Heart left ventricle (tissue), 13 donors: Measurements from ENCODE around the gene CA9.

Experiments
- CTCF ChIP-seq, 12 donors: fragments of 200-600 bp; sonication (generic) in 4 of 12; IDR thresholded peaks; one replicate each; pipeline versions ENCODE4 v1.5.0 to v1.8.0; 2018 to 2022; ENCODE audit warnings: antibody characterized with exemption in 12 of 12, mild to moderate bottlenecking in 5 of 12
- POLR2A ChIP-seq, 2 donors: fragments of 450-650 bp; IDR thresholded peaks; one replicate each; pipeline ENCODE4 v1.6.1; 2017; ENCODE audit warnings: antibody characterized with exemption in 2 of 2, mild to moderate bottlenecking in 2 of 2, moderate library complexity in 2 of 2
- donor health status: ischemic (EF 13 %, LVEDD 7.1; RV severe dilation, severe dysfunction).
- donor health status: DM: no; HTN: yes; CAD: no.
- donor health status: DM: no; HTN: no; CAD: no.
- donor health status: ischemic (EF 25% LVEDD 6.9; RV normal size, moderate dysfunction).
- donor health status: ischemic (EF 25% LVEDD 5.7; RV mildly dilated, moderate dysfunction).
- donor health status: ischemic (EF 35%, LVEDD 5.7; RV mildly dilated, moderate dysfunction).
- donor health status: nonischemic (EF 11% LVEDD 7.7; RV severe dilation, severe dysfunction).
- donor health status: DM: yes; HTN: yes; CAD: no.
- donor health status: PGD.
- donor health status: ischemic (EF 29% LVEDD 5.4; RV normal size, mild dysfunction).
- donor health status: nonischemic (EF 23%, LVEDD 6.1; RV moderate dilation, normal function).

GRCh38 chr9:35700031-35700430 lies 26.3 kb downstream of the CA9 start:
- no peak for TF ChIP-seq CTCF (IDR thresholded peaks at IDR 0.05)
- TF ChIP-seq POLR2A (IDR thresholded peaks at IDR 0.05) = no peak
